A673 (cell line): ENCODE data around the gene SNX24.

Experiments
- EZH2 ChIP-seq: fragments of 200-600 bp; sonication (generic); IDR thresholded peaks from 2 replicates; pipeline ENCODE4 v1.6.1; 2017; ENCODE audit warnings: borderline replicate concordance, low read depth, mild to moderate bottlenecking, mixed read lengths, antibody characterized with exemption, low read length; ENCODE audit not compliant: poor library complexity, severe bottlenecking
- TF ChIP-seq, protein P1 (sequence below): fragments of 300-800, 200-600 bp; sonication (generic); conservative IDR thresholded peaks from 2 replicates; pipeline ENCODE4 v1.5.1; 2017; ENCODE audit warnings: low read depth, mild to moderate bottlenecking, antibody characterized with exemption, low read length, moderate library complexity, mixed read lengths

DNA sequence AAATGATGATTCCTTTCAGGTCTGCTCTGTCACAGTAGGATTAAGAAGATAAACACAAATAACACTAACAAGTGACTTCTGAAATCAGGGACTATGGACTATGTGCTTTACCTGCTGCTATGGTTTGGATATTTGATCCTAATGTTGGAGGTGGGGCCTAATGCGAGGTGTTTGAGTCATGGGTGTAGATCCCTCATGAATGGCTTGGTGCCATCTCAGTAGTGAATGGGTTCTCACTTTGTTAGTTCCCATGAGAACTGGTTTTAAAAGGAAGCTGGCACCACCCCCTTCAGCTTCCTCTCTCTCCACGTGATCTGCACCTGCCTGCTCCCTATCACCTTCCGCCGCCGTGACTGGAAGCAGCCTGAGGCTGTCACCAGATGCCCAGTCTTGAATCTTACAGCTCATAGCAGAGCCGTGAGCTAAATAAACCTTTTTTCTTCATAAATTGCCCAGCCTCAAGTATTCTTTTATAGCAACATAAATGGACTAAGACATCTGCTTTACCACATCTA lies 187.8 kb downstream of the SNX24 start:
- TF ChIP-seq, protein P1, sequence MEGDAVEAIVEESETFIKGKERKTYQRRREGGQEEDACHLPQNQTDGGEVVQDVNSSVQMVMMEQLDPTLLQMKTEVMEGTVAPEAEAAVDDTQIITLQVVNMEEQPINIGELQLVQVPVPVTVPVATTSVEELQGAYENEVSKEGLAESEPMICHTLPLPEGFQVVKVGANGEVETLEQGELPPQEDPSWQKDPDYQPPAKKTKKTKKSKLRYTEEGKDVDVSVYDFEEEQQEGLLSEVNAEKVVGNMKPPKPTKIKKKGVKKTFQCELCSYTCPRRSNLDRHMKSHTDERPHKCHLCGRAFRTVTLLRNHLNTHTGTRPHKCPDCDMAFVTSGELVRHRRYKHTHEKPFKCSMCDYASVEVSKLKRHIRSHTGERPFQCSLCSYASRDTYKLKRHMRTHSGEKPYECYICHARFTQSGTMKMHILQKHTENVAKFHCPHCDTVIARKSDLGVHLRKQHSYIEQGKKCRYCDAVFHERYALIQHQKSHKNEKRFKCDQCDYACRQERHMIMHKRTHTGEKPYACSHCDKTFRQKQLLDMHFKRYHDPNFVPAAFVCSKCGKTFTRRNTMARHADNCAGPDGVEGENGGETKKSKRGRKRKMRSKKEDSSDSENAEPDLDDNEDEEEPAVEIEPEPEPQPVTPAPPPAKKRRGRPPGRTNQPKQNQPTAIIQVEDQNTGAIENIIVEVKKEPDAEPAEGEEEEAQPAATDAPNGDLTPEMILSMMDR: no peak
- no peak for TF ChIP-seq EZH2
